Measurements from ENCODE around the gene SELENOV.

GRCh38 chr19:39550197-39550596, 35.3 kb downstream of the SELENOV start:
- TF ChIP-seq CTCF (IDR thresholded peaks at IDR 0.05) (no peak), POLR2A (IDR thresholded peaks at IDR 0.05) (no peak)

All from Peyer's patch (tissue), 4 donors.